NCI-H2107 treated with DMSO at 0.1 percent for 48 hours (cell line): ENCODE measurements around the gene ATXN1.

Experiments used
- DNase-seq: peaks from one replicate; lab custom pipeline; 2025; ENCODE audit not compliant: unreplicated experiment; lab: John Stamatoyannopoulos, UW

Gene ATXN1

DNA sequence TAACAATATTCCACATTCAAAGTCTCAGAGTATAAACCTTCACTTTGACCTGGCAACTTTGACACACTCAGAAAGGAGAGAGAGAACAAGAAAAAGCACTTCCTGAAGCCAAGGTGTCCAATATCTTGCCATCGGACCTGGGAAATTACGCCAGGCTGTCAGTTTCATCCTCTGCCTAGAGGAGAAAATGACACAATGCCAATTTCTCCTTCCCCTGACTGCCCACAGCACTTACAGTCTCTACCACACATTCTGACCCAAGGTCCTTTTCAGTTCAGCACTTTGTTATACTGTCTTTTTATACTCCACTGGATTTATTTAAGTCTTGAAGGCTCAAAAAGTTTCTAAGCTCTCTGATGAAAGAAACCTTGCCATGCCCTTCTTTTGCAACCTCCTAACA is 272.4 kb downstream of the ATXN1 start:
- no peak for DNase-seq

- DNase-seq, result no peak
These were observed 273.1 kb downstream of the ATXN1 start for GRCh38 chr6:16487996-16488674.

GRCh38 chr6:16486661-16487060 is 274.6 kb downstream of the ATXN1 start:
- DNase-seq, result no peak

- no peak for DNase-seq
These were observed 277.9 kb downstream of the ATXN1 start for GRCh38 chr6:16483315-16483875.

- DNase-seq, result no peak
These were observed 278.5 kb downstream of the ATXN1 start for GRCh38 chr6:16482702-16483314.

DNA sequence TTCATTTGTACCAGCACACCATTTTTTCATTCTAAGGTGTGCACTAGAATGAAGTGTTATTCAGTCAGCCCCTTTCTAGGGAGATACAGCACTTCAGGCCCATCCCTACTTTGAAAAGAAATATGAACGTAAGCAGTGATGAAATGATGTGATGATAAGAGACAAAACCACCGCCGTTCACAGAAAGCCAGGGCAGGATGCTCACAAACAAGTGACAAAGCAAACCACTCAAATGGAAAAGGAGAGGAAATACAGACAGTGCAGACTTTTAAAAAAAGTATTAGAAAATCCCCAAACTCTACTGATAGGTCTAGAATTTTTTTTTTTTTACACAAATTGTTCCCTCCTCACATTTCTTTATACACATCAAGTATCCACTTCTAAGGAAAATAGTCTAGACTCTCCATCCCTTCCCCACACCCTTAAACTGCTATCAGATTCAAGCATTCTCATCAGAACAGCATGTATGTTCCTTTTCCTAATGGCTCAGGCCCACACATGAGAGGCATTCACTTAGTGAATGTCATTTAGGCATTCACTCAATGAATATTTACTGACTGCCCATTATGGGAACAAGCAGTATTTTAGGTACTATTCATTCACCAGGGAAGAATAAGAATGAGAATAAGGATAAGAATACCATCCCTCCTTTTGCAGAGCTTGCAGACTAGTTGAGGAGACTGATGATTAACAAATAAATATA is 279.4 kb downstream of the ATXN1 start:
- DNase-seq, result no peak

- no peak for DNase-seq
These were observed 280.3 kb downstream of the ATXN1 start for GRCh38 chr6:16480763-16481560.

GRCh38 chr6:16477367-16478149 is 283.7 kb downstream of the ATXN1 start:
- no peak for DNase-seq

GRCh38 chr6:16476861-16477260 is 284.4 kb downstream of the ATXN1 start:
- no peak for DNase-seq

GRCh38 chr6:16475494-16475781 is 285.8 kb downstream of the ATXN1 start:
- DNase-seq, result no peak

DNA sequence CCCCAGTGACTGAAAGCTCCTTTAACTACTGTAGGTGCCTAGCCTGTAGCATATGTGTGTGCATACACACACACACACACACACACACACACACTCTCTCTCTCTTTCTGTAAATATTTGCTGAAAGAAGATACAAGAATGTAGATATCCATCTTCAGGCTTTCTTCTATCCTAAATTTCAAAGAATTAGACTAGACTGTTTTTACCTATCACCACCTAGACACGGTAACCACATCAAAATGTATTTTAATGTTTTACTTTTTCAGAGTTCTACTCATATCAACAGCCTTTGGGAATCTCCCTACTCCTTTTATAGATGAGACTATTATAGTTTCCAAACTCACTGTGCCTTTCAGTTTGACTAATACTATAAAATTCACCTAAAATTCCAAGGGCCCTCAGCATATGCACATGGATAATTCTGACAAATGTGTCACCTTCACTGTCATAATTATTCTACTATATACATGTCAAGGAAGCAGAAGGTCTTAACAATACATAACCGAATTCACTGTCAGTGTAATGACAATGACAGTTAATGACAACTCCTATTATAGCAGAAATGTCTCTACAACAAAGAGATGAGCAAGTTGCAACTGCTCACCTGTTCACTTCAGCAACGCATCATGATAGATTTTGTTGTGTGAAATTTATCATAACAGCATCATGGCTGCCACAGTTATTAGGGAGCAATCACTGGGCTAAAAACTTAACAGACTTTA is 286.3 kb downstream of the ATXN1 start:
- DNase-seq, result no peak

DNA sequence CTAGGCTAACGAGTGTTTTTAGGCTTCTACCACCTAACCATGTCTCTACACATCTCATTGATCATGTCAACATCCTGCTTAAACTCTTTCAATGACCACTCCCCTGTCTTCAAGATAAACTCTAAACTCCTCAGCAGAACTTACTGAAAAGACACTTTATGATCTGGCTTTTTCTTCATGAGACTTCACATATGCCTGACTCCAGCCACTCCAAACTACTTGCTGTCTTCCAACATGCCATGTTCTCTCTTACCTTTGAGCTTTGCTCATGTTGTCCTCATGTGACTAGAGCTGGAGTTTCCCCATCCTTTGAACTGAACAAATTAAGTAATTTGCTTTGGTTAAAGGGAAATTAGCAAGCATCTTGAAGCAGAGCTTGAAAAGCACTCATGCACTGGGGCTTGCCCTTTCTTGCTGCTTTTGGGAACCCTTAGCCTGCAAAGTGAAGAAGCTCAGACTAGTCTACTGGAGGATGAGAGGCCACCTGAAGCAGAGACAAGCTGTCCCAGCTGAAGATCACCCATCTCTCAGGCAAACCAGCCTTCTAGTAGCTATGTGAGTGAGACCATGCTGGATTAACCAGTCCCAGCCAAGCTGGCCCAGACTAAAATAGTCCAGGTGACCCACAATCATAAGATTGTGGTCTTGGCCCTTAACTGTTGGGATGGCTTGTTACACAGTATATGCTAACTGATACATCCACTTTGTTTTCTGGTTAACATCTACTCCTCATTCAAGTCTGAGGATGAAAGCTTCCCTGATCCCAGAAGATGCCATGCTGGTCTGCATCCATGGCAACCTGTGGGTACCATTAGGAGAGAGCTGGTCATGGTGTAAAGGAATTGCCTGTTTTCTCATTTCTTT is 287.1 kb downstream of the ATXN1 start:
- DNase-seq, result no peak

GRCh38 chr6:16473184-16473907 is 287.9 kb downstream of the ATXN1 start:
- no peak for DNase-seq

DNA sequence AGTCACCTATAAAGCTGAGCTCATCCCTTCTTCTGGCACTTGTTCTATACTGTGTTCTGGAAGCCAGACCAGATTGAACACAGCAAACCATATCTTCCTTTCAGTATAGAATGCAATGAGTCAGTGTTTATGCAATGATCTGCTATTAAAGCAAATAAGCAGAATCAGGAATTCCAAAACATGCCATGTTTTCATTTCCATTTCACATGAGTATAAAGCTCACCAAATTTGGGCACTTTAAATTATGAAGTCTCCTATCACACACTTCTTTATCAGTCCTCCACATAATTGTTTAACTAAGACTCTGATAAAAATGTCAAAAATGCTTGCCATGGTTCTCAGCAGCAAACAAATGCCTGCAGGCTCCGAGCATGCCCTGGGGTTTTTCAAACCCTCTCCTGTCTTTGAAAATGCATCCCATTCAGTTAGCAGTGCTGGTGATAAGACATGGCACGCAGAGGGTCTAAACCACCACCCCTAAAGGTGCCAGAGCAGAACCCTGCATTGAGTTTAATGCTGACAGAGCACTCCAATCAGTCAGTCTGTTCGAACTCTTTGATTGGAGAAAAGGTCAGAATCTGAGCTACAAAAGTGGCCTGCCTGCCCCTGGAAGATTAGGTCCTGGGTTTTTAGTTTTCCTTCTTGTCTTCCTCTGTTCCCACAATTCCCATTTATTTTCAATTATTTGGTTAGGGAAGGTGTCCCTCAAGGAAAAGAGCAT is 288.8 kb downstream of the ATXN1 start:
- no peak for DNase-seq

GRCh38 chr6:16471910-16472297 is 289.4 kb downstream of the ATXN1 start:
- no peak for DNase-seq

GRCh38 chr6:16471222-16471909 is 289.9 kb downstream of the ATXN1 start:
- no peak for DNase-seq

DNA sequence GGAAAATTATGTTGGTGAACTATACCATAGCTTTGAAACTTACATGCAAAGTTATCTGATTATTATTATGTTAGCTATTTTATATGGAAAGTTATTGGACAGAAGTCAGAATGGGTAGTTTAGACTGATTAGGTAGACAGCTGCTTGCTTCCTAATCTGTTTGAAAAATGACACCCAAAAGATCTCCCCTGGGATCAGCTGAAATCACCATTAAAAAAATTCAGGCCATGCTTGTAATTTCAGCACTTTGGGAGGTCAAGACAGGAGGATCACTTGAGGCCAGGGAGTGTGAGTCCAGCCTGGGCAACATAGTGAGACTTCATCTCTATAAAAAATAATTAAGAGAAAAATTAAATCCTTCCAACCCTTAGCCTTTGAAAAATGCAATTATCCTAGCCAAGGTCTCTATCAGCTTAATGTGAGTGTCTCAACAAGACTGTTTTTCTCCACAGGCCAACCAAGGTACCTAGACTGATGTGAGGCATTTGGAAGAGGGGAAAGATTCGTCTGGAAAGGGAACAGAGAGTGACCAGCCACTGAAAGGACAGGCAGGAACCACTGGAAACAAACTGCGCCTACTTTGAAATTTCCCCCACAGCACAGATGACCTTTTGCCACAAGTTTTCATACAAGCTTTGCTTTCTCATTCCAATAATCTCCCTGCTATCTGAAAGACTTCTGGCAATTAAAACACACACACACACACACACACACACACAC is 290.6 kb downstream of the ATXN1 start:
- no peak for DNase-seq
